ENCODE measurements around the gene NOD1.
"Not testable (repeated sequence)": the region's sequence is repeated elsewhere in the genome, so short reads cannot be mapped to it uniquely, and the experiment has no call there.

The NOD1 gene

GRCh38 chr7:30411173-30411572 is 67.4 kb downstream of the NOD1 start:
- DNase-seq: no peak

GRCh38 chr7:30406664-30407425 is 71.7 kb downstream of the NOD1 start:
- DNase-seq: no peak

- DNase-seq: no peak
Observed at GRCh38 chr7:30405179-30405578, 73.4 kb downstream of the NOD1 start.

GRCh38 chr7:30403477-30403876 is 75.1 kb downstream of the NOD1 start:
- no peak for DNase-seq

GRCh38 chr7:30396389-30396788 is 82.2 kb downstream of the NOD1 start:
- DNase-seq: no peak

- DNase-seq: no peak
Observed at GRCh38 chr7:30395676-30396075, 82.9 kb downstream of the NOD1 start.

GRCh38 chr7:30391806-30392205 is 86.8 kb downstream of the NOD1 start:
- DNase-seq: no peak

GRCh38 chr7:30390736-30391636 is 87.6 kb downstream of the NOD1 start:
- DNase-seq: no peak

- DNase-seq: no peak
Observed at GRCh38 chr7:30389791-30390190, 88.8 kb downstream of the NOD1 start.

- DNase-seq: no peak
Observed at GRCh38 chr7:30382607-30383006, 96.0 kb downstream of the NOD1 start.

- not testable (repeated sequence) for DNase-seq
Observed at GRCh38 chr7:30380824-30381223, 97.8 kb downstream of the NOD1 start.

GRCh38 chr7:30380294-30380693 is 98.3 kb downstream of the NOD1 start:
- DNase-seq: no peak

GRCh38 chr7:30379741-30380140 is 98.8 kb downstream of the NOD1 start:
- no peak for DNase-seq

GRCh38 chr7:30379131-30379530 is 99.5 kb downstream of the NOD1 start:
- DNase-seq: no peak

- no peak for DNase-seq
Observed at GRCh38 chr7:30378275-30378674, 100.3 kb downstream of the NOD1 start.

All from NCI-H1930 (cell line).